HCT116 (cell line): ENCODE results near the gene MIEF2.

Experiments
- CTCF ChIP-seq, 3 experiments: fragments of 200-600 bp in 1 of 3; sonication (generic) in 1 of 3; IDR thresholded peaks in 2 of 3; conservative IDR thresholded peaks in 1 of 3; 2 replicates each; pipeline ENCODE4 v1.5.1; 2012 to 2017; ENCODE audit warnings: low read depth in 2 of 3, low read length in 2 of 3, antibody characterized with exemption in 1 of 3, borderline replicate concordance in 1 of 3, control low read depth in 1 of 3, mild to moderate bottlenecking in 1 of 3, mixed read lengths in 1 of 3, mixed run types in 1 of 3, moderate library complexity in 1 of 3; ENCODE audit not compliant: insufficient read depth in 1 of 3
- POLR2AphosphoS5 ChIP-seq: IDR thresholded peaks from 2 replicates; pipeline ENCODE4 v1.6.1; 2011; ENCODE audit warnings: mild to moderate bottlenecking, low read depth, low read length, moderate library complexity

GRCh38 chr17:18281788-18282187 lies 21.3 kb downstream of the MIEF2 start:
- TF ChIP-seq POLR2AphosphoS5: no peak
- no peak for TF ChIP-seq CTCF (IDR thresholded peaks at IDR 0.05 in 2 of 3, conservative IDR thresholded peaks at IDR 0.05 in 1 of 3; ENCODE audit: borderline replicate concordance in 1 of 3, insufficient read depth in 1 of 3, low read depth in 2 of 3, low read length in 2 of 3)
